NCI-H345 treated with DMSO at 0.1 percent for 48 hours (cell line): ENCODE measurements around the gene PCNX1.
"Not testable (repeated sequence)": the region's sequence is repeated elsewhere in the genome, so short reads cannot be mapped to it uniquely, and the experiment has no call there.

Source experiments
- DNase-seq: peaks from one replicate; lab custom pipeline; 2025; ENCODE audit not compliant: unreplicated experiment; lab: John Stamatoyannopoulos, UW

PCNX1 gene

DNA sequence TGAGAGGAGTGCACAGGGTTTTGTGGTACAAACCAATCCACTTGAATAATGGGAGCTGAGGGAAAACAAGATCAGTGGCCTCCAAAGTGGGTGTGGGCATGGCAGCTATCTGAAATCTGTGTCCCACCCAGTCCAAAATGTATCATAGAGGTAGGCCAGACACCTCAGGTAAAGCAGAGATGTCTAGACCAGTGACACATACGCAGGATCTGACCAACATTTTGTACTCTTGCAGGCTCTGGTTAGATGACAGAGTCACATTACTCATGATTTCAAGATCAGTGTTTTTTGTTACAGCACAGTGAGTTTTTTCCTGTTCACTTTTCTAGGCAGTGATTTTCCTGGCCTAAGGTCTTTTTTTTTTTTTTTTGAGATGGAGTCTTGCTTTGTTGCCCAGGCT lies 211.8 kb downstream of the PCNX1 start:
- DNase-seq, result no peak

DNA sequence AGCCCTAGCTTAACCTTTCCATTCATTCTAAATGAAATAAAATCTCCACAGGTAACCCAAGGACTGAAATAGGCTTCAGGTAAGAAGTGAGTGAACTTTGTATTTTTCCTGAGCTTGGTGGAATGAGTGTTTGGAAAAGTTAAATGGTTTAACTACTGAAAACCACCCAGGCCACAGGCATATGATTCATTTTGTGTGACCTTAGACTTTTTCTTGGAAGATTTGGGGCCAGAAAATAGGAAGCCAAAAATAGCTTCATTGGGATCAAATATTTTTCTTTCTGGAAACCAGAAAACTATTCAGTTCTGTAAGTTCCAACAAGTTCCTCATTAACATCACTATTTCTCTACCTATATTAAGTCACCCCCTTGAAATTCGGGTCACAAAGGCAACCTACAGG lies 212.6 kb downstream of the PCNX1 start:
- no peak for DNase-seq

DNA sequence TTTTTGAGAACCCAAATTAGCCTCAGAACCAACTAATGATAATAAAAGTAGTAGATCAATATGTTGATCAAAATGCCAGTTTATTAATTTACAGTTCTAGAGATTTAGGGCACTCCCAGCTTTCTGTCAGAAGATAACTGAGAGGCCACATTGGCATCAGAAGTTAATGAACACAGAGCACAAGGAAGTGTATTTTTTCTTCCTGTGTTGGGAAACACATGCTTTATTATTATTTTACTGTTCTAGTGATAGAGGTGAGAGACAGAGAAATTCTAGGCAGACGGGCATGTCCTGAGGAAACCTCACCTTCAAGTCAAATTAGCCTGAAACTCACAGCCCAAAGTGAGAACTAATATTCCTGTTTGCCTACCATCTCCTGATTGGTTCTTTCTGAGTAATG lies 213.7 kb downstream of the PCNX1 start:
- no peak for DNase-seq

DNA sequence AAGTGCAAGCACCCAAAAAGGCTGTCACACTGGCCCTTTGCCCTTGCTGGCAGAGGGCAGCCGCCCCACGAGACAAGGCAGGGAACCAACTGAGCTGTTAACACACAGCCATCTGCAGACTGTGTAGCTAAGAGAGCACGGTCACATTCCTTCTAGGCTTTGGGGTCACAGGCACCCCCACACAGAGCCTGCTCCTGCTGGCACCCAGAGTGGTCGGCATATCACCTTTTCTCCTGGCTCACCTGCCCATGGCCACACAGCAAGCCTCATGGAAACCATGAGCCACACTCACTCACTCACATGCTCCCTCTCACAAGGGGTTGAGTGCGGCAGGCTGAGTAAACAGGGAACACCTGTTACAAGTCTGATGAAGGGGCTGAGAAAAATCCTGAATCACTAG lies 214.5 kb downstream of the PCNX1 start:
- DNase-seq, result no peak

DNA sequence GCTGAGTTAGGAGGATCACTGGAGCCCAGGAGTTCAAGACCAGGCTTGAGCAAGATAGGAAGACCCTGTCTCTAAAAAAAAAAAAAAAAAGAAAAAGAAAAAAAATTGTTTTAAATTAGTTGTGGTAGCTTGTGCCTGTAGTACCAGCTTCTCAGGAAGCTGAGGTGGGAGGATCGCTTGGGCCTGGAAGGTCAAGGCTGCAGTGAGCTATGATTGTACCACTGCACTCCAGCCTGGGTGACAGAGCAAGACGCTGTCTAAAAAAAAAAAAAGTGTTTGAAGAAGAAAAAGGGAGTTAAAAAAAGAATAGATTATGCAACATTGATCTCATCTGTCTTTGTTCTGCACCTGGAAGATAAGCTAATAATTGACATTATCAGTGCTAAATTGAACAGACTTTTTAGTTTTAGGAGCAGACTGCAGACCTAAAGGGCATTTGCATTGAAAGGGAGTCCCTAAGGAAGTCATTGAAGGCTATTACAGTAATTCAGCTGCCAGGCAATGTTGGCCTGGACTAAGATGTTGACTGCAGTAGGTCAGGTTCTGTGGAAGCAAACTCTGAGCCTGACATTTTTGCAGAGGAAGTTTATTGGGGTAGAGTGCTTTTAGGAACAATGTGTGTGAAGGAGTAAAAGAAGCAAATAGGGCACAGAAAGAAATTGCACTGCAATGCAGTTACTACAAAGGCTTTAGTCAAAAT lies 215.8 kb downstream of the PCNX1 start:
- DNase-seq, result no peak

DNA sequence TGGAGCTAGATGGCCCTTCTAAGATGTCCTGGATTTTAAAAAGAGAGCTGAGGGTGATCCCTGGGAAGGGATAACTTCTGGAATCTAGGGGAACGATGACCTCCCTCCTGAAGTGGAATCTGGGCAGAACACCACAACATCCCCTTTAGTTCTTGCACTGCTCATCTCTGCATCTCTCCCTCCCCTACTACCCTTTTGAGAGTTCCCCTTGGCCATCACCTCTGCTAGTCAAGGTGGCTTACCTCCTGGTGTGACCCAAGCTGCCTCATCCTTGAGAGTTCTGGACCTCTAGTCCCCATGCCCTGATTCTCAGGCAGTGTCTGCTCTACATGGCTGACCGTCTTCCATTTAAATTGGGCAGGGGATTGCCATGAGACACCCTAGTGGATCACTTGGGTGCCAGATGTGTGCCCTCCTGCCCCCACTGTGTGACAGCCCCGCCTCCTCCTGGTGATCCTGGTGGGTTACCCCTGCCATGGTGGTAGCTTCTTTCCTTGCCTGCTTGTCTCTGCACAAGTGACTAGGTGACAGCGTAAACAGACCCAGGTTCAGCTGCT lies 216.4 kb downstream of the PCNX1 start:
- DNase-seq, result no peak

DNA sequence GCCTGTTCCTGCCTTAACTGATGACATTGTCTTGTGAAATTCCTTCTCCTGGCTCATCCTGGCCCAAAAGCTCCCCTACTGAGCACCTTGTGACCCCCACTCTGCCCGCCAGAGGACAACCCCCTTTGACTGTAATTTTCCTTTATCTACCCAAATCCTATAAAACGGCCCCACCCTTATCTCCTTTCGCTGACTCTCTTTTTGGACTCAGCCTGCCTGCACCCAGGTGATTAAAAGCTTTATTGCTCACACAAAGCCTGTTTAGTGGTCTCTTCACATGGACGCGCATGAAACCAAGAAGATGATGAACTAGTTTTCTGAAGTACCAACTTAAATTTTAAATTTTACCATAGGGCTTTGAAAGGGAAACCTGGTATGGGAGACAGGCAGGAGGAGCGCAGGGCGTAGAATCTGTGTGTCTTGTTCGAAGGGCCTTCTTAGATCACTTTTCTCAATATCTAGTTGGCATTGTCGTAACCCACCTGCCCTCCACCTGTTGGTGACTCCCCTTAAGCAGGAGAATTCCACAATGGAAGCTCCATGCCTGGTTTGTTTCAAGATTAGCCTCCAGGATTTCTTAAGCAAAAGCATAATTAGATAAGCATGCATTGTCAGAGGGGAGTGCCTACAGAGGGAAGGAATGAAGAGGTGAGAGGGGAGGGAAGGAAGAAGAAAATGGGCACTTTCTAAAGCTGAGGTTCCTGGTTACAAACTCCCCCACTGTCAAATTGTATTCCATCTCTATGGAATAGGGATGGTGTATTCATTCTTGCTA lies 222.6 kb downstream of the PCNX1 start:
- not testable (repeated sequence) for DNase-seq

DNA sequence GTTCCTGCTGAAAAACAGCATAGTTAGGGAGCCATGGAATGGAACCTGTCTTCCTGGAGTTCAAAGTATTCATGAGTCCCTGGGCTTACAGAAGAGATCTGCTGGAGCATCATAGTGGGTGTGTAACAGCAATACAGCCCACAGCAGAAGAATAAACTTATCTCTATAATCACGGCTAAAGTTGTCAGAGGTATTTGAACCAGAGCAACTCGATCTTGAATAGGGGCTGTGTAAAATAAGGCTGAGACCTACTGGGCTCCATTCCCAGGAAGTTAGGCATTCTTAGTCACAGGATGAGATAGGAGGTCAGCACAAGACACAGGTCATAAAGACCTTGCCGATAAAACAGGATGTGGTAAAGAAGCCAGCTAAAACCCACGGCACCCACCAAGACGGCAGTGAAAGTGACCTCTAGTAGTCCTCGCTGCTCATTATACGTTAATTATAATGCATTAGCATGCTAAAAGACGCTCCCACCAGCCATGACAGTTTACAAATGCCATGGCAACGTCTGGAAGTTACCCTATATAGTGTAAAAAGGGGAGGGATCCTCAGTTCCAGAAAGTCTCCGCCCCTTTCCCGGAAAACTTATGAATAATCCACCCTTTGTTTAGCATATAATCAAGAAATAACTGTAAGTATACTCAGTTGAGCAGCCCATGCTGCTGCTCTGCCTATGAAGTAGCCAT lies 223.4 kb downstream of the PCNX1 start:
- no peak for DNase-seq

DNA sequence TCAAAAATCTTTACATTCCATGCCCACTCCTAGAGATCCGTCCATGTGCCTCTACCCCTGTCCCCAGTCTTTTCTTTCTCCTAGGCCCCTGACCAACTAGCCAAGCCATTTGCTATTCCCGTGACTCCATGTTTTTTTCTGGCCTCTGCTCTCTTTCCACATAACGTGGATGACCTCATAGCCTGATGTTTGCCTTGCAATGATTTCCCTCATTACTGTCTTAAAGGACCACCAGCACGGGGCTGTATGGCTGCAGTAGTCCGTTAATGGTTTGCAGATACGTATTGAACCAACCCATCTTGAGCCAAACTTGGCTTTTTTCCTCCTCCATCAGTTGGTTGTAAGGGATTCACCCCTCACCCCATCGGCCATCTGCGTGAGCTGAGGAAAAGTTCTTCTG lies 226.0 kb downstream of the PCNX1 start:
- no peak for DNase-seq

DNA sequence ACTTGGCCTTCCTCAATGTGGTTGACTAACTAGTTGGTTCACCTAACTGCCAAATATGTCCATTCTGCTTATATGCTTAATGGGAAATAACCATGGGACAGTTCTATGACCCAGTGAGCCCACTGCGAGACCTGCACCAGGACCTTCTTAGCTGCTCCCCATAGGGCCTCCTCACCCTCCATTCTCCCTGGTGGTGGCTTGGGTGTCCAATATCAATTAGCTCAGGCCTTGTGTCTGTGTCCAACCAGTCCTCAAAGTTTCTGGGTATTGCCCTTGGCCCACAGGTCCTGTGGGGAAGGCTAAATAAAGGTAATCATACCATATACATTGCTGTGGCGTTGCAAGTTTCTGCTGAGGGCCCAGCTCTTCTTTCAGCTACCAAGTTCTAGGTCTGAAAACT lies 228.2 kb downstream of the PCNX1 start:
- DNase-seq, result no peak

DNA sequence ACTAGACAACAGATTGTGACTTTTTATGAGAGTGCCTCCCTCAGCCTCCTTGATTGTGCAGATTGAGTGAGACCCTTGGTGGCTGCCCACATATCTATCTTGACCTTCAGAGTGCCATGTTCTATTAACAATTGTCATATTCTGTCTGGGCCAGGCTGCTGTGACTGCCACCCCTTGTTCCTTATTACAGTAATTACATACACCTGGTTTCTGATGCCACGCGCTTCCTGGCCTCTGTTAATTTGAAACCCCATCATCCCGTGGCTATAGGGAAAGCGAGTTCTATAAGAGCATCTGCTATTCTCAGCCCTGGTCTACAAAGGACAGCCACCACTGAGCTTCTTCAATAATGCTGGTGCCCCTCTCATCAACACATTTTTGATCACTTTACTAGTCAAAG lies 228.7 kb downstream of the PCNX1 start:
- no peak for DNase-seq

DNA sequence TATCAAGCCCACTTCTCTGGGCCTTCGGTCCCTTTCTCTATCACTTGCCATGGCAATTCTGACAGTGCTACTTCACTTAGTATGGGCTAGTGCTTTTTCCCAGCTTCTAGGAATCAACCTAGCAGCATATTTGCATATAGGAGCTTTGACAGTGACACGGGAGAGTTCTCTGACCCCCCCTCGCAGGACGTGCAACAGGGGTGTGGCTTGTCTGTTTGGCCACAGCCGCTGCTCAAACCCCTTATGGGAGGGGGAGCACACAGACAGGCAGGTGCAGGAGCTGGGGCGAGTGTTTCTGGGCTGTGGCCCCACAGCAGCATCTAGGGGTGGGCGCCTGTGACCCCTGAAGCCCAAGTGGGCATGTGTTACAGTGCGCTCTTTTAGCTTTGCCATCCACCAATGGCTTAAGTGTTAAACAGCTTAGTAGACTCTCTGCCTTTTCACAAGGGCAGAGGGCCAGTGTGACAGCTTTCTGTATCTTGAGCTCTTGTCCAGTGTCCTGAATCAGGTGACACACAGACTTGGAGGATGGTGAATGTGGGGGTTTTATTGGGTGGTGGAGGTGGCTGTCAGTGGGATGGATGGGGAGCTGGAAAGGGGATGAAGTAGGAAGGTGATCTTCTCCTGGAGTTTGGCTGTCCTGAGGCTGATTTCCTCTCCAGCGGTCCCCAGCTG lies 229.3 kb downstream of the PCNX1 start:
- no peak for DNase-seq

DNA sequence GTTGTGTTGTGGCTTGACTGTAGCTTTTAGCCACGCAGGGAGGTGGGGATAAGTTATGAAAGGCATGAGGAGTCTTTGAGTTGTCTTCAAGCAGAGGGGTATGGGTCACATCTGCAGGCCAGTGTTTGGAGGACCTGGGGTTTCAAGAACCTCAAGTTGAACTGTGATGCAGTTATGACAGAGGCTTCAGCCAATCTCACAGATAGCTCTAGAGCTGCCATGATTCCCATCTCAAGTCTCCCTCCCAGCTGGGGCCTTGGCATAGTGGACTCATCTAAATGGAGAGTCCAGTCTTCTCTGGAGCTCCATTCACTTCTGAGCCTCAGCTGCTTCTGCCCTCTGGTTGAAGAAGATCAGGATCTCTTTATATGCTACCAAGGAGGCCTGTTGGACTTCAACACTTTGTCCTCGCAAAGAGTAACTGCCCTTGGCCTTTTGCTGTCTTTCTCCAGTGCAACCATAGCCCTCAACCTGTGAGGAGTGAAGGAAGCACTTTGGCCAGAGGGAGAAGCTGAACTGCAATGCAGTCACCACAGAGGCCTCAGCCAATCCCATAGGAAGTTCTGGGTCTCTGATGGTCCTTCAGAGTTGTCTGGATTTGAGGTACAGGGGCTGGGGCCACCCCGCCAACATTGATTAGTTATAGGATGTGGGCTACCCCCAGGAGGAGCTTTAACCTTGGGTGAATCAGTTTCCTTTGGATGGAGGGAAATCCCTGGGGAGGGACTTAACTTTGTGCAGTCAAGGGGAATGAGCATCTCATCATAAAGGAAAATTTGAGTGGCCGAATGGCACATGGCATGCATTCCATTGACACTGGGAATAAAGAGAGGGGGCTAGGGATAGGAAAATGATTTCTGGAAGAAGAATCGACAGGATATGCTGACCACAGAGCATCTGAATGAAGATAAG lies 230.5 kb downstream of the PCNX1 start:
- DNase-seq, result no peak

DNA sequence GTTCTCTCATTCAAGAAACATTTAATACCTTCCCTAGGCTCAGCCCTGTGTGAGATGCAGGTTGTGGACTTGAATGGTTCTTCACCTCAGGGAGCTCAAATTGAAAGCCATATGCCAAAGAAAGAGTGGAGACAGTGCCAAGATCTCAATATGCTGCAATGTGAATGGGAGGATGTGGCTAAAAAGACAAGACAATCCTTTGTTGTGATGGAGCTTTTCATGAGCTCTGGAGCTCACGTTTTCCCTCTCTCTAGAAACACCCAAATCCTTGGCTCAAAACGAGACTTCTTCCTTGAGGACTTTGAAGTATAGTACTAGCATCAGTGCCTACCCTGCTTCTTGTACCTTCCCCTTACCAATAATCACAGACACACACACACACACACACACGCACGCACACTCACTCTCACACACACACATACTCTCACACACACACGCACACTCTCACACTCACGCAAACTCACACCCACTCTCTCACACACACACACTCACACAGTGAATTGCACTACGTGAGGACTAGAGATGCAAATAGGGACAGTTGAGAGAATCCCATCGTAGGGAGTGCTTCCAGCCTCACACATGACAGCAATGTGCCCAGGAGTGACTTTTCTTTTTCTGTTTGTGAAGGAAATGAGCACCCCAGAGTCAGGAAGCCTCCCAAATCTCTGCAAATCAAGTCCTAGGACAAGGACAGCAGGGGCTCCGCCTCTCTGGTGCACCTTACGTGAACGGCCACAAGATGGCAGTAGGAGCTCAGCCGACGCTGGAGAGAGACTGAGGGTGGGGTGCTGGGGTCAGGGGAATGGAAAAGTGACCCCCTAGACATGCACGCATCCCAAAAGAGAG lies 231.4 kb downstream of the PCNX1 start:
- DNase-seq, result peak; percentile 28

DNA sequence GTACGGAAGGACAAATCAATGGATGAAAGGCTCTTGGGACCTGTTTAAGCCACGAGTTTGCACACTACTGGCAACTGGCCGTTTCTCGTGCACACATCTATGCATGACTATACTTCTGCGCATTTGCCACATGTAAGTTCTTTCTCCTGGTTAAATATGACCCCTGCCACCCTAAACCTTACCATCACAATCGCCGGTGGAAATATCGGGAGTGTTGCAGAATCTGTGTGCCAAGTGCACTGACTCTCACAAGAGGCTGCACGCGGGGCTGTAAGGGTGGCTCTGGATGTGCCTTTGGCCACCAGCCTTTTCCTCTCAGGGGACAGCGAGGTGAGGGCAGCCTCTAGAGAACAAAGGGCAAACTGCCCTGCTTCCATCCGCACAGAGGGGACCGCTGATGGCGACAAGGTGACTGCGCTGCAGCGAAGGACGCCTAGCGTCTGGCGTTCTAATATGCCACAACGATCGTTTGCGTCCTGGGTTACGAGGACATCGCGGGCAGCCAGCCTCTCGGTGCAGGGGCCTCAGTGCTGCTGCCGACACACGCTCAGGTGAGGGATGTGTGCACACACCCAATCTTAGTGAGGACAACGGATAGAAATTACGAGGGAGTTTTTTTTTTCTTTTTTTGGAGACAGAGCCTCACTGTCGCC lies 232.2 kb downstream of the PCNX1 start:
- DNase-seq, result no peak

DNA sequence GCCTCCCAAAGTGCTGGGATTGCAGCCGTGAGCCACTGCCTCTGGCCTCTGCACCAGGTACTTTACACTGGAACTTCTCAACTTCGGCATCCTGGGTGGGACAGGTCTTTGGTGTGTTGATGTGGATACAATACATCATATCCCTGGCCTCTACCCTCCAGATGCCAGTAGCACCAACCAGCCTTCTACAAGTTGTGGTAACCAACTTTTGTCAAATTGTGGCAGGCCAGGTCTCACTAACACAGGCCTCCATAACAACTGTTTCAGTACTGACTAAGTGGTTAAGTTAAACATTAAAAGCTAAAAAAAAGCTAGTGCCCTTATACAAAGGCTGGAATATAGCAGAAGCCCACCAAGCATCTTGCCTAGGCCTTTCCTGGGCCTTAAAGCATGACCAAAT lies 232.9 kb downstream of the PCNX1 start:
- no peak for DNase-seq

DNA sequence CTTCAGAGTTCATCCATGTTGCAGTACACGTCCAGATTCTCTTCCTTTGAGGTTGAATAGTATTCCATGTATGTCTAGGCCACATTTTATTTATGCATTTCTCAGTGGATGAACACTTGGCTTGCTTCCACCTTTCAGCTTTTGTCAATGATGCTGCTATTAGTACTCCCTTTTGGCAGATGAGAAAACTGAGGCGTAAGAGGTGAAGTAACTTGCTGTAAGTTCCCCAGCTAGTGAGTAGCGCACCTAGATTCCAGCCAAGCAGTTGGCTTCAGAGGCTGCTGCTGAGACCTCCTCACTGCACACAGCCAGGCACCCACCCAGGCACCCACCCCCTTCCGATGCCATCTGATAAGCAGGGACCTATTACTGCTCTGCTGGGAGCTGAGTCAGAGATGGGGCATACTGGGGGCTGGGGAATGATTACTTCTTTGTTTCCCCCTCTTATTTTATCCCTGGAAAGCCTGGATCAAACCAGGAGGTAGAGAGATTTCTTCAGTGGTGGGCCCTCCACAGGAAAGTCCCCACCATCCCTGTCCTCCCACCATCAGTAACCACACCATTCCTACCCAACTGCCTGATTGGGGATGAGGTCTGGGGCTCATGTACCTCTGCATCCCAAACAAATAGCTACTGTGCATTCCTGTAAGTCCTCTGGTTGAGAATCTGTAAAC lies 234.6 kb downstream of the PCNX1 start:
- no peak for DNase-seq

DNA sequence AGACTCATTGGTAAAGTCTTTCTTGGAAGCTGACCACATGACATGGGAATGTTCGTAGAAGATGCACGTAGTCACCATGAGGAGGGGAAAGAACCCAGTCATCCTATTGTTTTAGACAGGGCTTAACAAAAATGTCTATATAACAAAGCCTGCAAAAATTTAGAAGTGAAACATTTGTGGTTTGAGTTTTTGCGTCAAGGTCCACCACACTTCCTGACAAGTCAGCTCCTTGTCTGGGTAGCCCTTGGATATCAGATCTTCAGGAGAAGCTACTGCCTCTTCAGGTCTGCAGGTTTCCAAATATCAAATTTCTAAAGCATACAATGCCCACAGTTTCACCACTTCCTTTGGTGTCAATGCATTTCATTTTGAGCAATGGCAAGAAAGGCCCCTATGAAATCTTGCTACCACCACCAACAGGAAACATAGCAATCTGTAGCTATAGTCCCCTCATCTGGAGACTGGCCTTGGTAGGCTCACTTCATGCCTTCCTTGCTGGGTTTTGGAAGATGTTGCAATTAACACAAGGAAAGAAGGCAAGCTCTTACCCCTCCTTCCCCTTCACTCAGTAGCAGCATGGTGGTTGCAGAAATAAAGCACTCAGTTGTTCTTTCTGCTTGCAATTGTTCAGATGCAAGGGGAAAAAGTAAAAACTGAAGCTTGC lies 235.2 kb downstream of the PCNX1 start:
- DNase-seq, result no peak
